Heart left ventricle (tissue), 16 donors: Measurements from ENCODE around the gene MOV10. TPM values are rescaled to one million over a fixed set of nuclear protein-coding genes. Genes with fewer than 3 reads are reported as not detected.
"Not testable (repeated sequence)": the region's sequence is repeated elsewhere in the genome, so short reads cannot be mapped to it uniquely, and the experiment has no call there.

ENCODE experiments used
- ATAC-seq, 4 donors: fragments of 200-7000 bp; cut with Tn5 transposase; one replicate each; pipeline ENCODE4 v1.9.1; 2020 to 2022; ENCODE audit warnings: moderate library complexity in 4 of 4, mild to moderate bottlenecking in 3 of 4, moderate number of reproducible peaks in 1 of 4
- DNase-seq, 5 donors: peaks; one replicate each; pipeline ENCODE4 v3.0.0-alpha.2; 2020
- H3K27ac ChIP-seq, 12 donors: fragments of 200-600 bp; sonication (generic) in 4 of 12; one replicate each; pipeline versions ENCODE4 v1.5.0 to v1.8.0; 2016 to 2022; ENCODE audit warnings: mild to moderate bottlenecking in 2 of 12
- H3K27me3 ChIP-seq, 9 donors: fragments of 200-600 bp; sonication (generic) in 2 of 9; one replicate each; pipeline versions ENCODE4 v1.5.1 to v1.8.0; 2016 to 2022; ENCODE audit warnings: mild to moderate bottlenecking in 3 of 9
- H3K36me3 ChIP-seq, 9 donors: fragments of 200-600 bp; sonication (generic) in 2 of 9; one replicate each; pipeline versions ENCODE4 v1.5.0 to v1.8.0; 2018 to 2022; ENCODE audit warnings: mild to moderate bottlenecking in 2 of 9
- H3K4me1 ChIP-seq, 12 donors: fragments of 200-600 bp; sonication (generic) in 4 of 12; one replicate each; pipeline versions ENCODE4 v1.5.0 to v1.8.0; 2016 to 2022; ENCODE audit warnings: mild to moderate bottlenecking in 3 of 12
- H3K4me3 ChIP-seq, 12 donors: fragments of 200-600 bp; sonication (generic) in 4 of 12; one replicate each; pipeline versions ENCODE4 v1.5.0 to v1.8.0; 2017 to 2022; ENCODE audit warnings: mild to moderate bottlenecking in 9 of 12, moderate library complexity in 4 of 12
- H3K9me3 ChIP-seq, 12 donors: fragments of 200-600 bp; sonication (generic) in 4 of 12; one replicate each; pipeline versions ENCODE4 v1.5.0 to v1.8.0; 2016 to 2022; ENCODE audit warnings: mild to moderate bottlenecking in 1 of 12
- CTCF ChIP-seq, 12 donors: fragments of 200-600 bp; sonication (generic) in 4 of 12; IDR thresholded peaks; one replicate each; pipeline versions ENCODE4 v1.5.0 to v1.8.0; 2018 to 2022; ENCODE audit warnings: antibody characterized with exemption in 12 of 12, mild to moderate bottlenecking in 5 of 12
- POLR2A ChIP-seq, 2 donors: fragments of 450-650 bp; IDR thresholded peaks; one replicate each; pipeline ENCODE4 v1.6.1; 2017; ENCODE audit warnings: antibody characterized with exemption in 2 of 2, mild to moderate bottlenecking in 2 of 2, moderate library complexity in 2 of 2
- WGBS, 4 donors: extraction: QIAGEN DNeasy Blood & Tissue Kit in 2 of 4; methylation state at CpG; one replicate each; pipeline versions ENCODE4 v1.1.5 to v1.1.7; 2013 to 2018; 5-methylcytosine and 5-hydroxymethylcytosine counted together
- intact Hi-C, 10 donors: fragments of 100-400 bp; cut with DNase I; formaldehyde crosslinking; loops; one replicate each; pipeline versions ENCODE4 v1.11.1 to v1.14.2; 2022
- polyA plus RNA-seq, 2 donors: library from polyadenylated mRNA; stranded (reverse); fragments of 200-250 nt; gene quantifications; one replicate each; pipeline ENCODE4 v1.2.3, GENCODE V29; 2013
- total RNA-seq, 9 donors: library from RNA; depleted of rRNA in 2 of 9; stranded (reverse); fragments of >200 nt in 2 of 9; fragmentation: NEBNext Ultra II Directional in 3 of 9; extraction: Animal tissue kit (Norgen Biotek cat#: 25700) in 3 of 9; gene quantifications; one replicate each; pipeline versions ENCODE4 v1.1.0 to v1.2.4, GENCODE V29; 2016 to 2023
- donor health status: ischemic (EF 13 %, LVEDD 7.1; RV severe dilation, severe dysfunction).
- donor health status: healthy with polysubstance abuse.
- donor health status: DM: no; HTN: yes; CAD: no.
- donor health status: DM: no; HTN: no; CAD: no.
- donor health status: ischemic (EF 25% LVEDD 6.9; RV normal size, moderate dysfunction).
- donor health status: ischemic (EF 25% LVEDD 5.7; RV mildly dilated, moderate dysfunction).
- donor health status: healthy.
- donor health status: DM: yes; HTN: yes; CAD: no.
- donor health status: ischemic (EF 35%, LVEDD 5.7; RV mildly dilated, moderate dysfunction).
- donor health status: nonischemic (EF 11% LVEDD 7.7; RV severe dilation, severe dysfunction).
- donor health status: DM: yes; HTN: yes; CAD: no.
- donor health status: PGD.
- donor health status: ischemic (EF 29% LVEDD 5.4; RV normal size, mild dysfunction).
- donor health status: nonischemic (EF 23%, LVEDD 6.1; RV moderate dilation, normal function).

The MOV10 gene
- total and polyA plus RNA-seq, 11 donors = 7.5 to 43.6 (median 13.3) TPM

DNA sequence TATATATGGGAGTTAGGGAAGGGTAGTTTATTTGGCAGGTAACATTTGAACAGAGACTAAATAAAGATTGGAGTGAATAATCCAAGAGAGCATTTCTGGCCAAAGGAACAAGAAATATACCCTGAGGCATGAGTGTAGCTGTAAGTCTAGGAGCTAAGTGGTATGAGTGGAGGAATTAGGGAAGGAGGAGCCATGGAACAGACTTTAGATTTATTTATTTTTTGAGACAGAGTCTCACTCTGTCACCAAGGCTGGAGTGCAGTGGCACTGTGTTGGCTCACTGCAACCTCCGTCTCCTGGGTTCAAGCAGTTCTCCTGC, 36.4 kb upstream of the MOV10 start:
- H3K4me3 ChIP-seq = no peak overlapping the region
- DNase-seq = no peak
- ATAC-seq = no peak
- peaks cover 0 to 15% (median 0%) of the 10 kb centered on the region in 9 donors for H3K36me3 ChIP-seq
- no peaks in the 10 kb centered on the region for H3K27me3 ChIP-seq
- no peaks in the 10 kb centered on the region for H3K9me3 ChIP-seq
- no peak overlapping the region for H3K27ac ChIP-seq
- intact Hi-C loops = no loop called here
- H3K4me1 ChIP-seq = peaks cover 8 to 58% (median 31%) of the 10 kb centered on the region in 12 donors
- TF ChIP-seq POLR2A (IDR thresholded peaks at IDR 0.05) (no peak), CTCF (IDR thresholded peaks at IDR 0.05) (no peak)
- 82 to 100% (median 94%) methylated on average over 1 of the region's 1 CpG for WGBS, 4 donors

GRCh38 chr1:112640437-112640836, 34.0 kb upstream of the MOV10 start:
- WGBS, 4 donors = 92 to 95% (median 93%) methylated on average over 11 to 23 of the region's 23 CpGs
- H3K27ac ChIP-seq, intact Hi-C loops, H3K27me3 ChIP-seq, ATAC-seq, H3K4me3 ChIP-seq, DNase-seq, H3K9me3 ChIP-seq: not testable (repeated sequence)
- Histone ChIP-seq H3K36me3 (peaks cover 0 to 29% (median 12%) of the 10 kb centered on the region in 9 donors), H3K4me1 (peaks cover 4 to 34% (median 19%) of the 10 kb centered on the region in 12 donors)

DNA sequence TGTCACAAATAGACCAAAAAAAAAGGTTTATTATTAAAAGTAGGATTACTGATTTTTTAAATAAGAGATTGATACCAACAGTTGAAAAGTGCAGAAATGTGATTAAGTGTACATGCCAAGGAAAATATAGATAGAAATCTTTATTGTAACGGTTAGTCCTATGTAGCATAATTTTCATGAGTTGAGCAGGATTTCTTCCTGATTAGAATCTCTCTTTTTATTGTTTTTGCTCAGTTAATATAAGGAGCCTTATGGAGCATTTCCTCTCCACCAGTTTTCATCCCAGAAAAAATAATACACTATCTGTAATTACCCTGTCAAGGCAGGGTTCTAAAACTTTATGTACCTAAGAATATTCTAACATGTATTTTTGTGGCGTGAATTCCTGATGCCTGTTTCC, 31.4 kb upstream of the MOV10 start:
- WGBS, 4 donors = 74 to 80% (median 77%) methylated on average over 2 of the region's 2 CpGs
- Histone ChIP-seq H3K4me1 (peaks cover 0 to 10% (median 4%) of the 10 kb centered on the region in 12 donors), H3K27ac (no peak overlapping the region), H3K4me3 (no peak overlapping the region), H3K27me3 (no peaks in the 10 kb centered on the region), H3K9me3 (no peaks in the 10 kb centered on the region), H3K36me3 (peaks cover 0 to 33% (median 22%) of the 10 kb centered on the region in 9 donors)
- TF ChIP-seq POLR2A (IDR thresholded peaks at IDR 0.05) (no peak), CTCF (IDR thresholded peaks at IDR 0.05) (no peak)
- DNase-seq (no peak), ATAC-seq (no peak)
- intact Hi-C loops = no loop called here

GRCh38 chr1:112646225-112646624, 28.2 kb upstream of the MOV10 start:
- Histone ChIP-seq H3K9me3 (no peaks in the 10 kb centered on the region), H3K36me3 (peaks cover 0 to 64% (median 54%) of the 10 kb centered on the region in 9 donors), H3K27ac (no peak overlapping the region), H3K4me1 (peaks cover 0 to 5% (median 0%) of the 10 kb centered on the region in 12 donors), H3K27me3 (no peaks in the 10 kb centered on the region), H3K4me3 (no peak overlapping the region)
- TF ChIP-seq POLR2A (IDR thresholded peaks at IDR 0.05) (no peak), CTCF (IDR thresholded peaks at IDR 0.05) (no peak)
- no peak for ATAC-seq
- no peak for DNase-seq
- intact Hi-C loops = no loop called here
- WGBS, 4 donors = 93 to 99% (median 95%) methylated on average over 4 of the region's 4 CpGs

GRCh38 chr1:112651205-112651604, 23.3 kb upstream of the MOV10 start:
- TF ChIP-seq POLR2A (IDR thresholded peaks at IDR 0.05) (no peak), CTCF (IDR thresholded peaks at IDR 0.05) (no peak)
- H3K4me1 ChIP-seq = no peaks in the 10 kb centered on the region
- H3K27me3 ChIP-seq = no peaks in the 10 kb centered on the region
- no peak for DNase-seq
- no peaks in the 10 kb centered on the region for H3K9me3 ChIP-seq
- intact Hi-C loops = no loop called here
- H3K27ac ChIP-seq = no peak overlapping the region
- no peak overlapping the region for H3K4me3 ChIP-seq
- peaks cover 0 to 93% (median 89%) of the 10 kb centered on the region in 9 donors for H3K36me3 ChIP-seq
- WGBS, 4 donors = 97 to 100% (median 99%) methylated on average over 1 of the region's 1 CpG
- no peak for ATAC-seq
